Measurements from ENCODE around the gene GIT1.

Gene GIT1

GRCh38 chr17:29587591-29587990 lies 1.9 kb downstream of the GIT1 start:
- CTCF ChIA-PET: interaction anchor here (1.2 to 20.8 kb wide), 9 partner anchors 10 to 343 kb away, joined by 3 to 210 read pairs (median 9); partner anchors contain the start of genes ABHD15, SSH2 and TP53I13
- POLR2A ChIA-PET: interaction anchor here (0.7 to 1.7 kb wide), 3 partner anchors 11 to 439 kb away, joined by 3 to 5 read pairs (median 4); no protein-coding TSS in a partner anchor
- no peak for DNase-seq (ENCODE audit: low read depth, low spot score)
- peak overlapping the region; percentile 82 for H3K4me3 ChIP-seq (ENCODE audit: low read depth, low read length)
- no peak for TF ChIP-seq CTCF (IDR thresholded peaks at IDR 0.05; ENCODE audit: insufficient read depth, low read length, missing control alignments)

- TF ChIP-seq CTCF (IDR thresholded peaks at IDR 0.05; ENCODE audit: insufficient read depth, low read length, missing control alignments): no peak
- CTCF ChIA-PET: interaction anchor here (1.4 to 20.8 kb wide), 10 partner anchors 9 to 344 kb away, joined by 3 to 210 read pairs (median 12); partner anchors contain the start of genes ABHD15, SSH2 and TP53I13
- H3K4me3 ChIP-seq (ENCODE audit: low read depth, low read length): peak overlapping the region; percentile 25
- POLR2A ChIA-PET: interaction anchor here (1.2 kb wide), 1 partner anchor 53 kb away, joined by 4 read pairs; no protein-coding TSS in a partner anchor
- no peak for DNase-seq (ENCODE audit: low read depth, low spot score)
Observed at GRCh38 chr17:29586676-29587469, 2.6 kb downstream of the GIT1 start.

GRCh38 chr17:29585080-29585751 lies 4.2 kb downstream of the GIT1 start:
- no peak overlapping the region for H3K4me3 ChIP-seq (ENCODE audit: low read depth, low read length)
- peak; percentile 16 for TF ChIP-seq CTCF (IDR thresholded peaks at IDR 0.05; ENCODE audit: insufficient read depth, low read length, missing control alignments)
- ChIA-PET POLR2A (no interaction called here), CTCF (interaction anchor here (1.1 to 20.8 kb wide), 4 partner anchors 14 to 215 kb away, joined by 4 to 210 read pairs (median 83); partner anchors contain the start of genes ABHD15 and TP53I13)
- DNase-seq (ENCODE audit: low read depth, low spot score): no peak

- no peak for TF ChIP-seq CTCF (IDR thresholded peaks at IDR 0.05; ENCODE audit: insufficient read depth, low read length, missing control alignments)
- ChIA-PET CTCF (interaction anchor here (5.2 to 20.8 kb wide), 4 partner anchors 8 to 347 kb away, joined by 23 to 210 read pairs (median 120); partner anchors contain the start of genes ABHD15, ANKRD13B, SSH2 and TP53I13), POLR2A (no interaction called here)
- no peak overlapping the region for H3K4me3 ChIP-seq (ENCODE audit: low read depth, low read length)
- no peak for DNase-seq (ENCODE audit: low read depth, low spot score)
Observed at GRCh38 chr17:29584452-29585079, 4.9 kb downstream of the GIT1 start.

- no peak for TF ChIP-seq CTCF (IDR thresholded peaks at IDR 0.05; ENCODE audit: insufficient read depth, low read length, missing control alignments)
- ChIA-PET POLR2A (no interaction called here), CTCF (interaction anchor here (1.0 to 20.8 kb wide), 7 partner anchors 9 to 509 kb away, joined by 3 to 210 read pairs (median 26); partner anchors contain the start of genes ABHD15, ANKRD13B, SSH2 and TP53I13)
- no peak for DNase-seq (ENCODE audit: low read depth, low spot score)
- H3K4me3 ChIP-seq (ENCODE audit: low read depth, low read length): no peak overlapping the region
Observed at GRCh38 chr17:29583324-29584248, 5.9 kb downstream of the GIT1 start.
